EL (cell line): Measurements from ENCODE around the gene DMBX1.

ENCODE experiments used
- DNase-seq: peaks from one replicate; pipeline ENCODE4 v3.0.0-alpha.2; 2016

Gene DMBX1

DNA sequence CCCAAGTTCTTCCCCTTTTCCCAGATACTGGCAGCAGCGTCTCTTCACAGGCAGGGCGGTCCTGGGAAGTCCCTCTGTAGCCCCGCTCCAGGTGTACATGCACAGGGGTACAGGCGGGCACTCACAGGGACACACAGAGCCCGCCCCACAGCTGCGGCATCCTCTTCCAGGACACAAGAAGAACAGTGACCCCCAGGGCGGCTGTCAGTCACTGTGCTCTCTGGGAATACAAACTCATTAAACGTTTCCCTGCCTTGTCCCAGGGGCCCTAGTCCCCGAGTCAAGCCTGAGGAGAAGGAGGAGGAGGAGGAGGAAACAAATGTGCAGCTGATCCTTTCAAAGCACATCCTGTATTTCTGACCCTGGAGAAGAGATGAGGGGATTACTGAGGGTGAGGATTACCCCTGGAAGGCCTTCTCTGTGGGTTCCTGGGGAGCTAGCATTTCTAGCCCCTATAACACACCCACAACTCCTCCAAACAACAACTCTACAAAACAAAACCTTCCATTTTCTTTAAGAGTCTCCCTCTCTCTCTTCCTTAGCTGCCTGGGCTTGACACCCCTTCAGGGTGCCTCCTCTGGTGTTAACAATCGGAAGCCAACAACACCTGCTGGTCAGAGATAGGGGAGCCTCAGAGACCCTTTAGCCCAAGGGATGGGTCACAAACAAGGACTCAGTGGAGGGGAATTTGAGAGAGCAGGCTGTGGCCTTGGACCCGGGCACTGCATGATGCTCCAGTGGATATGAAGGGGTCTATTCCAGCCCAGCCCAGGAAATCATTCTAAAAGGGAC, 28.4 kb upstream of the DMBX1 start:
- DNase-seq = no peak

DNA sequence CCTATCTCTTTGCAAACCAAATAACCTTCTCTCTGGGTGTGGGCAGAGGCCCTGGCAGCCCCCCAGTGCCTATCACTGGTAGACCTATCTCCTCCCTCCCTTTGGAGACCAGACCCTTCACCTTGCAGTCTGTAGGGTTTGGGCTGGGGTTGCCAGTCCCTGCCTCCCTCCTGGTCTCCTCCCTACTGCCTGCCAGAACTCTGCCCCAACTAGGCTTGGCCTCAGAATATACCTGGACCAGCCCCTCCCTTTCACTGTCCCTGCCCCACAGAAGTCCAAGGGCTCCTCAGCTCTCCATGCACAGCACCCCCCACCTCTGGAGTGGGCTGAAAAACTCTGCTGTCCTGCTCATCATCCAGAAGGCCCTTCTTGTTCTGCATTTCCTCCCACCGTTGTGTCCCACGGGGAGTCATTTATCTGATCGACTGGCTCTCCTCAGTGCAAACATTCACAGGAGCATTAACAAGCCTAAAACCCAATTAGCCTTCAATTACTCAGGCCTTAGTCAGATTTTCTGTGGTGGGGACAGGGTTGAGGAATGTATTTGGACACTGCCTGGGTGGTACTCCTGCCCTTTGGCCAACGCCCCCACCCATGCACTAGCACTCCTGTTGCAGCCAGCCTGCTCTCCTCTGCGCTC, 27.7 kb upstream of the DMBX1 start:
- peak; percentile 13 for DNase-seq

DNA sequence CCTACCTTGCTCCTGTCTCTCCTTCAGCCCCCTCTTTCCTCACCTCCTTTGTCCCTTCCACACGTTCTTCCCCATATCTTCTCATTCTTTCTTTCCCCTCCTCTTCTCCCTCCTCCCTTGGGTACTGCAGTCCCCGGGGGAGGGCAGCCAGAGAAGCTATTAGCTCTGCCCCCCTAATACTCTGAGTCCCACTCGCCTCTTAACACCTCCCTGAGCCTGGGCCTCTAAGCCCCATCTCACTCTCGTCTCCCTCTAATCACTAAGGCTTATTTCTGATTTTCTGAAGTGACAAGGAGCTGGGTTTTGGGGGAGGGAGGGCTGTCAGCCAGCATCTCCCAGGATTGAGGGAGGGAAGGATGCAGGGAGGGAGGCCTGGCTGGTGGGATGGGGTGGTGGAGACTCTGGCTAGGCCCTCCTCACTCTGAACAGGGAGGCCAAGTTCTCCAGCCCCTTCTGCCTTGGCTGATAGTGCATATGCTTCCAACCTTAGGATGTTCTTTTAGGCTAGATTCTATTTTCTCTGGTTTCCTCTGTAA, 25.6 kb upstream of the DMBX1 start:
- no peak for DNase-seq

DNA sequence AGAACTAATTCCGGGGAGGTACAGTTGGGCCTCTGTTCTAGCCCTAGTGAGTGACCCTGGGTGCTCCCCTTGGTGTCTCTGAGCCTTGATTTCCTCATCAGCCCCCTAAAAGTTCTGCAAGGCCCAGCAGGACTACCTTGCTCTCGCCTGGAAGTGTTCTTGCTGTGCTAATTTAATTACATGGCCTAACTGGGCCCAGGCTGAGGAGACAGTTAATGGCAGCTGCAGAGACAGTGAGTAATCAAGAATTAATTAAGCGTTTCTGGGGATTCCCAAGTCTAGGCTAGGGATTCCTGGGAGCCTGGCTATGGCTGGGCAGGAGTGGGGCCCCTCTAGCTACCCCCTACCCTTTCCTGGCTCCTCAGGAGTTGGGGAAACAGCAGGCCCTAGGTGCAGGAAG, 24.7 kb upstream of the DMBX1 start:
- DNase-seq = no peak

DNA sequence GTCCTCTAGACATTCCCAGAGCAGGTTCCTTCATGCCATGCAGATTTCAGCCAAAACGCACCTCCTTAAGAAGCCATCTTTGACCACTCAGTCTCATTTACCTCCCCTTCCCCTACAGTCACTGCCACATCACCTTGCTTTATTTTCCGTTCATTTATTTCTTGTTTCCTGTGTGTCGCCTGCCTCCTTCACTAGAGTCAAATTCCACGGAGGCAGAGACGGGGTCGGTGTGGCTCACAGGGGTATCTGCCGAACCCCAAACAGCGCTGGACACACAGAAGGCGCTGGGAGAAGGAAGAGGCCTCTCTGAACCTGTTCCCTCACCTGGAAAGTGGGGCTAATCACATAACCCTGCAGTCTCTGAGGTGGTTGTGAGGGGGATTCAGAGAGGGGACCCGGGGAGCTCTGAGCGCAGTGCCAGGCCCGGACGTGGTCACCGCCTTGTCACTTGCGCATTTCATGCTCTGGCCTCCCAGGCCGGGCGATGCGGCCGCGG, 23.6 kb upstream of the DMBX1 start:
- DNase-seq = no peak

DNA sequence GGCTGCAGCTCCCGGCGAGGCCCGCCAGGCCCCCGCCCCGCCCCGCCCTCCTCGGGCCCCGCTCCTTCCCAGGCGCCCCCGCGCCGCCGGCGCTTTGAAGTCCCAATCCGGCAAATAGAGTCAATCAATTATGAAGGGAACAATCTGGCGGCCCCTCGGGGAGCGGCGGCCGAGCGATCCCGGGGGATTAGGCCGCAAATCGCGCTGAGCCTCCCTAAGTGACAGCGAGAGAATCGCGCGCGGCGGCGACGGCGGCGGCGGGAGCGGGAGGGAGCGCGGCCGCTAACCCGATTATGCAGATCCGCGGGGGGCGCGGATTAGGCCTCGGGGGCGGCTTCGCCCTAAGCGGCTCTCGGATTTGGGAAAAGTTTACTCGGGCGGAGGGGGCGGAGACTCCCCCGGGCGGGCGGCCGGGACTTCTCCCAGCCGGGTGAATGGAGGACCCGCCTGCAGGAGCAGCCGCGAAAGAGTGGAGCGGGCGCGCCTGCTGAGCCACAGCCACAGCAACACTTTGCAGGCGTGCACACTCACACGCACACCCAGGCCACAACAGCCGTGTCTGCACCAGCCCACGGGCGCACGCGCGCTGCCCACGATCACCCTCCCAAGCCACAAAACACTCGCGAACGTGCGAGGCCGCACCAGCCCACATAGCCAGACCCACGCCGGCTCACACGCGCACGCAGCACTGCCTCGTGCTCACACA, 23.0 kb upstream of the DMBX1 start:
- DNase-seq = peak; percentile 30

DNA sequence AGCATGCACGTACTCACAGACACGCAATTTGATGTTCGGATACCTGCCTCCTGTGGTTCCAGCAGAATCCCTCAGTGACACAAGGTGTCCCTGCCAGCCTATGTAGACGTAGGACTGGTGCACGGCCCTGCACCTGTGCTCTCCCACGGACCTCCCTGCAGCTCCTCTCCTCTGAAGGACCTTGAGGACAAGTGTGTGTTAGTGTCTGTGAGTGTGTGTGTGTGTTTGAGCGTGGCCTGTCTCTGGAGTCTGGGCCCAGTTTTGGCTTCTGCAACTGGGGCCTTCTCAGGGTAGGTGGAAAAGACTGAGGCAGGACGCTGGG, 22.5 kb upstream of the DMBX1 start:
- DNase-seq = no peak

DNA sequence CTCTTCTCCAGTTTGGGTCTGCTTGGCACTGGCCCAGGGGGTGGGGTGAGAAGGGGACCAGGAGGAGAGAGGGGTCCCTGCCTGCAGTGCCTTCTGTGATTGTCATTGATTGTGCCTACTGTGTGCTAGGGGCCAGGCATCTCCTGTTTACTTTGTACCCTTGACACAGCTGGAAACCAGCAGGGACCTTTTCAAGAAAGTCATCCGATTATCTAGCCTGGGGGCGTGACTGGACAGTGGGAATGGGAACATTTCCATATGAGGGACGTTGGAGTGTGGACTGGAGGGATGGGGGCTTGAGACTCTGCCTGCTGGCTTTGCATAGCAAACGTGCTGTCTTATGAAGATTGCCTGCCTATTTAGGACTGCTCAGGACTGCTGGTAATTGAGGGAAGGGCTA, 19.8 kb upstream of the DMBX1 start:
- no peak for DNase-seq

DNA sequence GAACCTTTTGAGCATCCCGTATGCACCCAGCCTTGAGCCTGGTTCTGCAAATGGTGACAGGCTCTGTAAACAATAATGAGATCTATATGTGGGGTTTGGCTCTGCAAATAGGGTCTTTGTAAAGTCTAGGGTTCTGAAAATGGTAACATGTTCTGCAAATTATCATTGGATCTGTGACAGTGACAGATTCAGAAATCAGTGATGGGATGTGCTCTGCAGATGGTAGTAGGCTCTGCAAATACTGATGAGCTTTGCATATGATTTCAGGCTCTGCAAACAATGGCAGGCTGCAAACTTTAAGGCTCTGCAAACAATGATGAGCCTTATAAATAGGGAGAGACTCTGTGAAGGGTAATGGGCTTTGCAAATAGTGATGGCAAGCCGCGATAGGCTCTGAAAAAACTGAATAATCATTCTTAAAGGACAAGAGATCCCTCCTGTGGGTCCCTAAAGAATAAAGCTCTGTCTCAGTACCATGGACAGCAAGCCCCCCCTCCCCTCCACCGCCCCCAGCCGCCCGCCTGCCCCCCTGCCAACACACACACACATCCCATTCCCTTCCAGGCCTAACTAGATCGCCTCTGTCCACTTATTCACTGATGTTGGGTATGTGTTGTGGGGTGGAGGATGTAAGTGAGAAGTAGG, 17.7 kb upstream of the DMBX1 start:
- no peak for DNase-seq

DNA sequence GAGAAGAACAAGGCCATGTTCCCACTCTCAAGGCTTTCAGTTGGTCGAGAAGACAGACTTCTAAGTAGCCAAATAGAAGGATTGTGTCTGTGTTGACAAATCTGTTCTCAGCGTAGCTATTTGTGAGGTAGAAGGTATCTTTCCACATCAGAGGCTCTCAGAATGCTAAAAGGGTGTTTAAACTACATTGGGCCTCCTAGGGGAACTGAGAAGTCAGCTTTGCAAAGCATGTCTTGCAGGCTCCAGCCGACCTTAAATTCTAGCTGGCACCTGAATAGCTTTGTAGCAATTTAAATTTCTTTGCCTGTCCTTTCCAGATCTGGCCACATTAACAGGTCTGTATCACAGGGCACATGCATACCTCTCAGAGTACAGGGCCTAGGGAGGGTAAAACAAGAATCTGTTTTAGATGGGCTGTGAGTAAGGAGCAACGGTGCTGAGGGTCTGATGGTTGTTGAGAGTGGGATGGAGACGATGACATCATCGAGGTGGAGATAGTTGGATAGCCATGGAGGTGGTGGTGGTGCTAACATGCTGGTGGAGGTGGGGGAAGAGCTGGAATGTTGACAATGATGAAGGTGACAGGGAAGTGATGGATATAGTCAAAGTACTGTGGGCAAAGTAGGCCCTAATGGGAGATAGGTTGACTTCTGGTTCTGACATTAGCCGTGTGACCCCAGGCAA, 17.0 kb upstream of the DMBX1 start:
- DNase-seq = no peak

DNA sequence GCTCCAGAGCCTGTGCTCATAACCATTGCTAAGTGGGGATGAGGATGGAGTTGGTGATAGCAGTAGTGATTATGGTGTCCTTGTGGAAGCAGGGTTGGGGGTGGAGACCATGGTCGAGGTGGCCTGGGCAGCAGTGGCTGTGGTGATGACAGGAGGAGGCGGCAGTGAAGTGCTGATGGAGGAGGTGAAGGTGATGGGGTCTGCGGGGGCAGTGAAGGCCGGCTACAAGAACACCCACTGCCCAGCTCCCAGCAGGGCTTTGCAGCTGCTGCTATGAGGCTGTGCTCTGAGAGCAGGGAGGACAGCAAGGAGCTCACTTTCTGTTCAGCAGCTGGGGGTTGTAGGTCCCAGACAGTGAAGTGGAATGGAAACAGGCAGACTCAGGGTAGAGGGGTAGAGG, 15.6 kb upstream of the DMBX1 start:
- DNase-seq = no peak

DNA sequence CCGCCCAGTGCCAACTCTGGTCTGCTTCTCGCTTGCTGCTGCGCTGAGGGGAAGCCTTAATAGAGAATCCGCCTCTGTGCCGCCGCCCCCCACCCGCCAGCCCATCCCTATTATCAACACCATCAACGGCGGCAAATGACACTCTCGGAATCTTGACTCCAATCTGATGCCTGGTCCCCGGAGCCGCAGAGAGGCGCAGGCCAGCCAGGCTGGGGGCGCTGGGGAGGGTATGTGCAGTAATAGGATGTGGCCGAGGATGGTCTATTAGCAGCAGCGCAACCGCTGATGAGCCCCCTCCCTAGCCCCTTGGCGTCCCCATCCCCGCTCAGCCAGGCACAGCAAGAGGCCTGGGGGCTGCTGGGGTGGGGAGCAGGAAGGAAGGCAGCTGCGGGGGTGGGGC, 15.1 kb upstream of the DMBX1 start:
- DNase-seq = no peak

DNA sequence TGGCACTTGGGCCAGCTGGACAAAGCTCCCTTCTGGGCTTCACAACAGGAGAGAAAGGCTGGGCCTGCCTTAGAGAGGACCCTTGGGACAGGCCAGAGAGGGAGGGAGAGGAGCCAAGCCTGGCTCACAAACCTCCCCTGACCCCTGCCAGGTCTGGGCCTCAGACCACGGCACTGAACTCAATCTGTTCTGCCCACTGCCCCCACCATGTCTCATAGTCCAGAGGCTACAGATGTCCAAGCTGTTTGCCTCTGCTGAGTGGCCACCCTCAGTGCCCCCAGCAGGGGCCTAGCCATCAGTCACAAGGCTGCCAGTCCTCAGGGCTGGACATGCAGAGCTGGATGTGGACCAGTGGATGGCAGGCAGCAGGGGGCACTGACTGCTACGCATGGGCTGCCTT, 13.0 kb upstream of the DMBX1 start:
- DNase-seq = no peak

DNA sequence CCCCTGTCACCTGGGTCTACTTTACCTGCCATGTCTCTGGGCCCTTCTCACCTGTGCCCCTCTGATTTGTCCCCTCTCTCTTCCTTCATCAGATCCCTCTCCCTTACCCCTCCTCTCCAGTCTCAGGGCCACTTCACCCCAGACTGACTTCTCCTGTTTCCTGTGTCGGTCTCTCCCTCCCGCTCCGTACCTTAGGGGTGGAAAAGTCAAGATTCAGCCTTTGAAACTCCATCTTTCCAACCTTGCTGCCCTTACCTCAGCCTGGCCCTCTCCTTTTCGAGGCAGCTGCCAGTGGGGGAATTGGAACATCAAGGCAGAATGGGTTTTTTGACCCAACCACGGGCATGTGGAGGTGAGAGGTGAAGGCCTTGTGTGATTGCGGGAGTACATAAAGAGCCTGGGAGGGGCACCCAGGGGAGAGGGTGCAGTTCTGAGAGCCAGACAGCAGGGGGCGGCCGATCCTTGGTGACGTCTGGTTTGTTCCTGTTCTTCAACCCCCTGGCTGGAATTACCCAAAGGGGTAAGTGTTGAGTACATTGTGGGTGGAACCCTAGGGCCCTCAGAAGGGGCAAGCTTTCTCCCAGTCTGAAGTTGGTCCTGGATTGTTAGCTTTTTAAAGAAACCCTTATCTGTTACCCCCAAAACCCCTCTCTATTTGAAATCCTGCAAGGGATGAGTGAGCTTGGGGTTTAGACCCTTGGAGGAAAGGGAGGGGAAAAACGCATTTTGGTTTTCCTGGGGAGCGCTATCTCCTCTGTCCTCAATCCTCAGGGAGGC, 12.3 kb upstream of the DMBX1 start:
- peak; percentile 65 for DNase-seq

DNA sequence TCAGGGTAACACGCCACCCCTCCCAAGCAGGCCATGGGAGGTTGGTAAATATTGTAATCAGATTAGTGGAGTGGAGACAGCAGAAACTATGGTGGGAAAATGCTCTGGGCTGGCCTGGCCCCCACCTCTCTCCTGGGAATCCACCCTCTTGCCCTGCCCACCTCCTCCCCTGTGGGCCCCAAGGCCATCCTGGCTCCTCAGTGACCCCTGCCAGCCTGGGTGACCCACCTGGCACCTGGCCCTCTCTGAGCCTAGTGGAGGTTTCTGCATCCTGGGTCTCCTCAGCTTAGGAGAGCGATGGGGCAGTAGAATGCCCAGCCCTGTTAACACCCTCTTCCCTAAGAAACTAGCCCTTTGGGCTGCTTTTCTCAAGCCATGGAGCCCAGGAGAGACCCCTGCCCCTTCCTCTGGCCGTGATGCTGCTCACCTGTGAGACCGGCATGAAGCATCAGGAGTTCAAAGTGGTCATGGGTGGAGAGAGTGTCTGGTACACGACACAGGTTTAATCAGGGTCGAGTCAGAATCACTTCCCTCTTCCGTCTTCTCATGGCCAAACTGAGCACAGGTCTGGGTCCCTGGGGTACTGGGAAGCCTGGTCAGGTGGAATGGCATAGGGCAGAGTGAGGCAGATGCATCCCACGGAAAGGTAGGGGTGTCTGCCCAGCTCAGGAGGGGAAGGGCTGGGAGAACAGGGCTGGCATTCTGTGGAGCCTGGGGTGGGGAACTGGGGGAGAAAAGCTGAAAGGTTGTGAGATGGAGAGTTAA, 10.7 kb upstream of the DMBX1 start:
- no peak for DNase-seq

DNA sequence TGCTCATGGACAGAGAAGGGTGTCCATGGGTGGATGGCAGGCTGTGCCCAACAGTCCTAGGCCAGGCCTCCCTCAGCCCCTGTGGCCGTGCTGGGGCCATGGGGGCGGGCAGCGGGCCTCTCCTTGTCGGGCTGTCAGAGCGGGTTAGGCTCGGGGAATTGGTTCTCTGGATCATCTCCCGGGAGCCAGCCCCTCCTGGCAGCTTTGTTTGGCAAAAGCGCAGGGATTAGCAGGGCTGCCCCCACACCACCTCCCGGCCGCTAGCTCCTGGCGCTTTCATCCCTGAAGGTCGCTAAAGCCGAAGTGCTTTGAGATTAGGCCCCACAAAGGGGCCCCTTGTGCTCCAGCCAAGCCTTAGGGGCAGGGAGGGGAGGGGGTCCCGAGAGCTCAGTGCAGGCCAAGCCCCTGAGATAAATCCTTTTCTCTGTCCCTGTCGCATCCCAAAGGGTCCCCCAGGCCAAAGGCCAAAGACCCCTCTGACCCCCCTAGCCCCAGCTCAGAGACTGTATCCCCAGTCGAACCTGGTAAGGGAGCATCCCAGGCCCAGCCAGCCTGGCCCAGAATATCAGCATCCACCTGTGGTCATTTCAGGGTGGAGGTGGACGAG, 9.8 kb upstream of the DMBX1 start:
- DNase-seq = no peak

DNA sequence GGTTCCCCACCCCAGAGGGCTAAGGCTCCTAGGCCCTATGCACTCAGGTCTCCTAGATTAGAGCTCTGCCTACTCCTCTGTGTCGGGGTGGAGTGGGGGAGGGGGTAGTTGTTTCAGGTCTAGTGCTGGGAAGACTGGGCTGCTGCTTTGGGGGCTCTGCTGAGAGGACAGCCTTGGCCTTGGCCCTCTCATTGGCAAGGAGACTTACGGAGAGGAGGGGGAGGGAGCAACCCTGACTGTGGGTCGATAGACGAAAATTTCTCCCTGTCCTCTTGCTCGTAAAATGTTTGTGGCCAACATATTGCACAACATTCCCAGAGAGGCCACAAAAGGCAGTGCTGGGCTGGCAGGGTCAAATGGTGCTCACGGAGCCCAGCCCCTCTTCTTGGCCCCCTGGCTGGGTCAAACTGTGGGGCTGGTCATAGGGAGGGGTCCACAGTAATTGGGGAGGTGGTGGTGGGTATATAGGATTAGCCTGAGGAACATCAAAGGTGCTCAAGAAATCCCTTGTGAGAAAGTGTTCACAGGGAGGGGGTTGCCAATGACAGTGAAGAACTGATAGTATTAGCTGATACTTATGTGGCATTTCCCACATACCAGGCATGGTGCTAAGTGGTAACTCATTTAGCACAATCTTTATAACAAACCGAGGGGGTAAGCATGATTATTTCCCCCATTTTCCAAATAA, 8.5 kb upstream of the DMBX1 start:
- DNase-seq = peak; percentile 25

DNA sequence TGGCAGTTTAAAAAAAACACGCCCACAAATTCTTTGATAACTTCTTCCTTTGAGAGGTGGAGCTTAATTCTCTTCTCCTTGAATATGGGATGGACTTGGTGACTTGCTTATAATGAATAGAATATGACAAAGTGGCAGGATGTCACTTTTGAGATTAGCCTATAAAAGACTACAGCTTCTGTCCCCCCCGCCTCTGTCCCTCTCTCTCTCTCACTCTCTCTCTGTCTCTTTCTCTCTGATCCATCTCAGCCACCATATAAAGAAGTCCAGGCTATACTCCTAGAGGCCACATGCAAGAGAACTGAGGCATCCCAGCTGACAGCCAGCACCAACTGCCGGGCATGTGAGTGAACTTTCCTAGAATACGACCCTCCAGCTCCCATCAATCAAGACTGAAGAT, 7.7 kb upstream of the DMBX1 start:
- DNase-seq = no peak

DNA sequence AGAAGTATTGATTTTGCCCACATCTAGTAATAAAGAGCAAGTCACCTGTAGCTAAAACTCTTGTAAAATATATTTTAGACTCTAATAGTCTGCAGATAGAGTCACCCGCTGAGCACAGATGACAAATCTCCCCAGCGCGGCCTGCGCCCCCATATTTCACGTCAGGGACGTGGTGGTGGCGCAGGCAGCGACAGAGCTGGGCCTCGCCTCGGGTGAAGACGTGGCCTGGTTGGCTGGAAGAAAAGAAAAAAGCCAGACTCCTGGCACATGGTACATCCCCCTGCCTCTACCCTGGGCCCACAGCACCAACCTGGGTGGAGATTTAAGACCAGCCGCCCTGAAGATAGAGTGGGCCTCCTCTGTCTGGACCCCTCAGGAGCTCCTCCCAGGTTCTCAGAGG, 6.0 kb upstream of the DMBX1 start:
- no peak for DNase-seq
